Fibroblast of villous mesenchyme (primary cell): Measurements from ENCODE around the gene PPP2R2B. TPM values are rescaled to one million over a fixed set of nuclear protein-coding genes. Genes with fewer than 3 reads are reported as not detected.

Experiments
- DNase-seq: peaks from one replicate; pipeline ENCODE4 v3.0.0-alpha.2; 2010; ENCODE audit warnings: low read depth
- H3K4me3 ChIP-seq: 2 replicates; pipeline ENCODE4 v1.5.1; 2011; ENCODE audit warnings: low read depth, mild to moderate bottlenecking, low read length
- total RNA-seq: library from RNA; depleted of rRNA; stranded (reverse); fragments of >200 nt; gene quantifications from 2 replicates; pipeline ENCODE4 v1.2.3, GENCODE V29; 2012
- TF ChIP-seq, protein P1 (sequence below): IDR thresholded peaks from 2 replicates; pipeline ENCODE4 v1.5.1; 2012; ENCODE audit warnings: low read depth, mild to moderate bottlenecking, low read length; ENCODE audit not compliant: insufficient read depth

The PPP2R2B gene
- total RNA-seq, 1 donor = 2.2 TPM

GRCh38 chr5:146840016-146840415, 38.5 kb downstream of the PPP2R2B start:
- no peak overlapping the region for H3K4me3 ChIP-seq
- TF ChIP-seq, protein P1, sequence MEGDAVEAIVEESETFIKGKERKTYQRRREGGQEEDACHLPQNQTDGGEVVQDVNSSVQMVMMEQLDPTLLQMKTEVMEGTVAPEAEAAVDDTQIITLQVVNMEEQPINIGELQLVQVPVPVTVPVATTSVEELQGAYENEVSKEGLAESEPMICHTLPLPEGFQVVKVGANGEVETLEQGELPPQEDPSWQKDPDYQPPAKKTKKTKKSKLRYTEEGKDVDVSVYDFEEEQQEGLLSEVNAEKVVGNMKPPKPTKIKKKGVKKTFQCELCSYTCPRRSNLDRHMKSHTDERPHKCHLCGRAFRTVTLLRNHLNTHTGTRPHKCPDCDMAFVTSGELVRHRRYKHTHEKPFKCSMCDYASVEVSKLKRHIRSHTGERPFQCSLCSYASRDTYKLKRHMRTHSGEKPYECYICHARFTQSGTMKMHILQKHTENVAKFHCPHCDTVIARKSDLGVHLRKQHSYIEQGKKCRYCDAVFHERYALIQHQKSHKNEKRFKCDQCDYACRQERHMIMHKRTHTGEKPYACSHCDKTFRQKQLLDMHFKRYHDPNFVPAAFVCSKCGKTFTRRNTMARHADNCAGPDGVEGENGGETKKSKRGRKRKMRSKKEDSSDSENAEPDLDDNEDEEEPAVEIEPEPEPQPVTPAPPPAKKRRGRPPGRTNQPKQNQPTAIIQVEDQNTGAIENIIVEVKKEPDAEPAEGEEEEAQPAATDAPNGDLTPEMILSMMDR = no peak
- no peak for DNase-seq

GRCh38 chr5:146836226-146836842, 42.2 kb downstream of the PPP2R2B start:
- no peak for DNase-seq

GRCh38 chr5:146832985-146833732, 45.4 kb downstream of the PPP2R2B start:
- no peak overlapping the region for H3K4me3 ChIP-seq

More at GRCh38 chr5:146836226-146836842, 42.2 kb downstream of the PPP2R2B start:
- H3K4me3 ChIP-seq = no peak overlapping the region
- TF ChIP-seq, protein P1 = no peak

DNA sequence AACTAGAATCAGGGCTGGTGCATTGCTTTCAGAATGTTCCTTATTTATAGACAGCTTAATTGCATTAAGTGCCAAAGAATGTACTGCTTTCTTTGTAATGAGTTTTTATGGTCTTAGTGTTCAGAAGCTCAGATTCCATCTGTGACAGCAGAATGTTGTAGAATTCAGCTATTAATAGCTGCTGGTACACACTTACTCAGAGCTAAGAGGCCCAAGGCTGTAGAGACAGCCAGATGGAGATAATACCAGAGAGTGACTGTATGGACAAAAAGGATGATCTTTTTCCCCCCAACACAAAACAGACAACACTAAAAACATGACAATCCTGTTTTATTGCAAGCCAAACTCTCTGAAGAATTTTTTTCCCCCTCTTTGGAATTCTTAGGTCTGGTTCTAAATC, 50.2 kb downstream of the PPP2R2B start:
- DNase-seq = no peak
- H3K4me3 ChIP-seq = no peak overlapping the region
- TF ChIP-seq, protein P1 = no peak

More at GRCh38 chr5:146832985-146833732, 45.4 kb downstream of the PPP2R2B start:
- DNase-seq = no peak
- TF ChIP-seq, protein P1 = no peak

GRCh38 chr5:146827901-146828300, 50.7 kb downstream of the PPP2R2B start:
- no peak for DNase-seq
- H3K4me3 ChIP-seq = no peak overlapping the region
- TF ChIP-seq, protein P1 = no peak

DNA sequence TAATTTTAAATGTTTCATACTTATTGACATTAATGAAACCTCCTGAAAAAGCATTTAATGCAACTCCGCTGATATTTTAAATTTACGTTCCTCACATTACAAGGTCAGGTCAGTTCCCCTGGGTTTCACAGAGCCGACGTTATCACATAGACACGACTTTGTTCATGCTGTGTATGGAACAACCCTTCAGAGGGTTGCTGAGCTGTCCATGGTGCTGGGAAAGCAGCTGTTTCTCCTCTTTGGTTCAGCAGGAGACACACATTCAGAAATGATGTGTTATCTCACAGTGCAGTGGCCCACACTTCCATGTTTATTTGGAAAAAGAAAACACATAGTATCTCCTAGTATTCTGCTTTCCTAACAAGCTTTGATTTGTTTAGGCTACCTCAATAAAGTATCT, 53.5 kb downstream of the PPP2R2B start:
- H3K4me3 ChIP-seq = no peak overlapping the region
- TF ChIP-seq, protein P1 = no peak
- peak; percentile 26 for DNase-seq

- no peak overlapping the region for H3K4me3 ChIP-seq
- DNase-seq = no peak
- TF ChIP-seq, protein P1 = no peak
Observed at GRCh38 chr5:146821732-146822131, 56.8 kb downstream of the PPP2R2B start.
